Measurements from ENCODE around the gene GOLGA6L9.
"Not testable (repeated sequence)": the region's sequence is repeated elsewhere in the genome, so short reads cannot be mapped to it uniquely, and the experiment has no call there.

The GOLGA6L9 gene

DNA sequence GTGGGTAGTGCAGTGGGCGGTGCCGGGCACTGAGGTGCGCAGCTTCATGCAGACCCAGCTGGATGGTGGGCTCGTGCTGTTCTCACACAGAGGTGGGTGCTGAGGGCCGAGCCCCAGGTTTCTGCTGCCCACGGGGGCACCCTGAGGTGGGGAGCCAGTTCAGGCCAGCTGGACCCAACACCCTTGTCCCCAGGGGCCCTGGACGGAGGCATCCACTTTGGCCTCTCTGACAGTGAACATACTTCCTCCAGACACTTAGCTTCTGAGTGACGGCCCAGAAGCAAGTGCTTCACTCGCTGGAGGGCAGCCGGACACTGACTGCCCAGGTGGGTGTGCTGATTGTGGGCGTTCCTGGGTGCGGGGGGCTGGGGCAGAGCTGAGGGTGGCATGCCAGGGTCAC lies 39.8 kb downstream of the GOLGA6L9 start:
- DNase-seq: not testable (repeated sequence)

DNA sequence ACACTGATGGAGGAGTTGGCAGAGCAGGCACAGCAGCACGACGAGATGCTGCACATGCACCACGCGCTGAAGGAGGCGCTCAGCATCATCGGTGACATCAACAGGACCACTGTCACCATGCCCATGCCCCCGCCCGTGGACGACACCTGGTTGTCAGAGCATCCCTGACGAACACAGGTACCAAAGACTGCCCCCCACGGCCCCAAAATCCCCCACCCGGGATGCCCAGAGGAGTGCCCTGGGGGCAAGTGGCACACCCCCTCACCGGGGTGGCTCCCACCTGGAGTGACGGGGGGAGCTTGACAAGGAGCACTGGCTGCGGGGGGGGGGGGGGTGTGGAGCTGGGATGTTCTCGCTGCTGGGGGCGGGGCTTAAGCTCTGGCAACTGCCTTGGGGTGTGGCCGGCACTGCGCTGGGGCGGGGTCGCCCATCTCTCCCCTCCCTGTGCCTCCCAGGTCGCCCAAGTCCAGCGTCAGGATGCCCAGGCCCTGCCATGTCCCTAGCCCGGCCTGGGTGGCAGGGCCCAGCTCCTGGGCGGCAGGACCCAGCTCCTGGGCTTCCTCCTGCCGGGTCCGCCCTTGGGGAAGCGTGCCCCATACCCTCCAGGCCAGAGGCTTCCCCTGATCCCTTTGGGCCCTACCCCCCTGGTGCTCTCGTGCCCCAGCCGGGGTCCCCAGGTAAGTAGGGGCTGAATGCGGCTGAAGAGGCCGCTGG lies 42.8 kb downstream of the GOLGA6L9 start:
- DNase-seq: not testable (repeated sequence)

DNA sequence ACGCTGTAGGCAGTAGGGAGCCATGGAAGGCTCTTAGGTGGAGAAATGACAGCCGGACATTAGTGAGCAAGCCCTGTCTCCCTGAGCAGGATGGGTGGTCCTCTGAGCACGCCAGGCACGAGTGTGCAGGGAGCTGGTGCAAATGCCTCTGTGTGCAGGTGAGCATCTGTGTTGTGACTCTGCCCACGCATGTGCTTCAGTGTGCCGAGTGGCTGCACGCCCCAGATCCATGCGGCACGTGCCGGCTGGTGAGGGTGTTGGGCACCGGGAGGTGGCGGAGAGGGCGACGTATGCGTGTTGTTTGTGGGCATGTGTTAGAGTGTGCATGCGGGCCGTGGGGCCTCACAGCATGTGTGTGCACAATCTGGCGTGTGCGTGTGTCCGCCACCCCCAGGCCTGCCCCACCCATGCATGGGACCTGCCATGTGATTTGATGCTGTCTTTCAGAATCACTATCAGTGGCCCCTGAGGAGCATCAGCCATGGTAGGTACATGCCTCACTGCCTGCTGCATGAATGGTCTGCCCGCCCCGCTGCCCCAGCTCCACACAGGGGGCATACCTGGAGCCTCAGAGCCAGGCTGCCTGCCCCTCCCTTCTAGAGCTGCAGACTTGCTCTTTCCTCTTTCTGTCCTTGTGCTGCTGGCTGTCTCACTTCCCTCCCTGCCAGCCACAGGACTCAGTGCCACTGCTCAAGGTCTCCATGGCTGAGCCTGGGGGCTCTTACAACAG lies 45.1 kb downstream of the GOLGA6L9 start:
- DNase-seq: not testable (repeated sequence)

DNA sequence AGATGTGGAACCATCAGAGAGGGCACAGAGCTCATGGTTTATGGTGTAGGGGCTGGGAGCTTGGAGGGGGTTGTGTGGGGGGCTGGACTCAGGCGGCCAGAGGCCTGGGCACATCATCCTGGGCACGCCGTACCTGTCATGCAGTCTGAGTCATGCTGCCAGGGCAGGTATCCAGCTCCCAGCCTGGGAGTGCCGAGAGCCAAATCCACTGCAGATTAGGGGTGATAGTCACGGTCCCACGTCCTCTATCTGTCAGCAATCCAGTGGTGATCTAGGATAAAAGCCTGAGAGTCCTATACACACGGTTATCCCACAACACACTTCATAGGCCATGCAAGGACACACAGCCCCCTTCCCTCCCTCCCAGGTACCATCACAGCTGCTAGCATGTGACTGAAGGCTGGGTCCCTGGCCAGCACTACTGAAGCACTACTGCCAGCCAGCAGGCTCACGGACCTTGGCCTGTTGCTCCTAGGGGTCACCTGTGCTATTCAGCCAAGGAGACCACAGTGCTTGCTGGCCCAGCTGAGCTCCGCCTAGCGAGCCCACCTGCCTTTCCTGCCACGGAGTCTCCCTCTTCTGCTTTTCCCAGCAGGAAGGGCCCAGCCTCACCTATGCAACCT lies 45.8 kb downstream of the GOLGA6L9 start:
- DNase-seq: not testable (repeated sequence)

DNA sequence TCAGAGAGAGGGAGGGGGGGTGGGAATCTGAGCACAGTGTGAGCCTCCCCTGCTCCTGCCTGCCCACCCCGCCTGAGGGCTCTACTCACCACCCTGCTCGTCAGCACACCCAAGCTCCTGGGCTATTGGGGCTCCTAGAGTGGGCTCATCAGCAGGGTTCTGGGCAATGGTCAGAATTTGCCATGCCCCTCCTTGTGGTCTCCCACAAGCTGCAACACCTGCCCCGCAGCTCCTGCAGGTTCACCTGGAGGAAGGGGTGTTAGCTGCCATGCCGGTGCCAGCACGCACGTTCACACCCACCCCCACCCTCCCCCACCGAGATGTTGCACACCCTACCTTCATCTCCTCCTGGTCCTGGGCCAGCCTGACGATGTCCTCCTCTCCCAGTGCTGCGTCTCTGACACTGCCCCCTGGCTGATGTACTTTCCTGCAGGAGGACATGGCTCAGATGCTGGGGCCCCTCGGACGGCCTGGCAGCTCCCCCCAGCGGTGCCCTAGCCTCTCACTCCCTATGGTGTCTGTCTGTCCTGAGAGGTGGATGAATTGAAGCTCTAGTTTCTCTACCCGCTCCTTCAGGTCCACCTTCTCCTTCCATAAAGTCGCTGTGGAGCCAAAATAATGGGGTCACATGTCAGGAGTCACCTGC lies 47.2 kb downstream of the GOLGA6L9 start:
- not testable (repeated sequence) for DNase-seq

DNA sequence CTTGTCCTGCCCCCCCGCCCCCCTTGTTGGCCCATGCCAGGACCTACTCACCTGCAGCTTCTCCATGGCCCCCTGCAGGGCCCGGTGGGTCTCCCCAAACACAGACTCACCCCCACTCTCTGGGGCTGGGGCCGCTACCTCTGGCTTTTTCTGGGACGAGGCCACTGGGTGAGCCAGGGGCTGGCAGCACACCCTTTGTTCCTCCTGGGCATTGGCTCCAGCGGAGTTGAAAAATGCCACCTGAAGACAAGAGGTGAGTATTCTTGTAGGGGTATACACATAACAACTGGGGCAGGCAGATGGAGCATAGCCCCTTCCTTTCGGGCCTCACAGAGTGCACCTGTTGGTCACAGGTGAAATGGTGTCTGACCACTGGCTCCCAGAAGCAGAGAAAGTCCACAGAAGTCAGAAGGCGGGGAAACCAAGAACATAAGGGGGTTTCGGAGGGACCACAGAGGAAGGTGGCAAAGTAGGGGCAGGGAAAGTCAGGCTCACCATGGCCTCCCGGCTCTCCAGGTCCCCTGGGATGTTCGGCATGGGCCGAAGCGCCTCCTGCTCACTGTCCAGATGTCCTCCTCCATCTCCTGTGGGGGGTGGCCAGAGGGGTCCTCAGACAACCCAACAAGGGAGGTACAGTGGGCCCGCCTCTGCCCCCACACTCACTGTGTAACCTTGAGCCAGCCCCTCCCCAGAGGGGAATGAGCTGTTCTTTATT lies 47.9 kb downstream of the GOLGA6L9 start:
- not testable (repeated sequence) for DNase-seq
